Measurements from ENCODE around the gene PLA2G2A. TPM values are rescaled to one million over a fixed set of nuclear protein-coding genes. Genes with fewer than 3 reads are reported as not detected.
"Not testable (repeated sequence)": the region's sequence is repeated elsewhere in the genome, so short reads cannot be mapped to it uniquely, and the experiment has no call there.

Gene PLA2G2A
- total RNA-seq, 3 donors from 2014 or later (not counting 1 experiment from before 2014, with no cell fraction given), result not detected

DNA sequence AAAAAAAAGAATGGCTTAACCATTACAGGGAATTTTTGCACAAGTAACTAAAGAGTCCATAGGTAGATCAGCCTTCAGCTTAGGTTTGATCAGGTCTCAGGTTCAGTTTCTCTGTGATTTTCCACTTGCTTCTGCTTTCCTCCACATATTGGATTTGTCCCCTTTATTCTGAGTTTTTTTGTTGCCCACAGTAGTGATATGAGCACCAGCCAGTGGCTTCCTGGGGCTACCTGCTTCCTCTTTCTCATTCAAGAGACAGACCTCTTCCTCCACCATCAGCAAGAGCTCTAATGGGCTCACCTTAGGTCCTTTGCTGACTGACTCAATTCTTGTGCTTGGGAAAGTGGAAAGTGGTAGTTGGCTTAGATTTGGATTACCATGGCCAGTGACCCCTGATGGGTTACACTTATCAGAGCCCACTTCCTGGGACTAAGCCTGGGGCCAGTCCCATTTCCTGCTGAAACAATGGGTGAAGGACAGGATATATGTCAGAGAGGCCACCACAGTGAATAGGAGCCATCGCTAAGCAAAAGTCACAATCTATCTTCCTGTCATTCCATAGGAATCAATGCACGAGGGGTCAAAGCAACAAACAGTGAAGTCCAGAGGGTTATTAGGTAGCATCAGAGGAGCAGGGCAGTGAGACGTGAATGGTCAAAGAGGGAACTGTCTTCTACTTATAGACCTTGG is 43.2 kb downstream of the PLA2G2A start:
- Histone ChIP-seq H3K27ac (ENCODE audit: low read length) (no peak overlapping the region), H3K4me1 (ENCODE audit: control insufficient read depth, insufficient read depth, low read length) (no peaks in the 10 kb centered on the region), H3K27me3 (ENCODE audit: control insufficient read depth, insufficient read depth, low read length) (no peaks in the 10 kb centered on the region), H3K9me3 (ENCODE audit: control insufficient read depth, insufficient read depth, low read length) (peaks cover 17% of the 10 kb centered on the region), H3K4me3 (ENCODE audit: low read length) (no peak overlapping the region), H3K36me3 (ENCODE audit: control insufficient read depth, insufficient read depth, low read length) (no peaks in the 10 kb centered on the region)
- Mint-ChIP-seq H3K4me1 (peaks cover 0 to 4% of the 10 kb centered on the region in 2 donors), H3K27ac (no peak overlapping the region), H3K27me3 (ENCODE audit: low read depth in 2 of 2) (peaks cover 5 to 8% of the 10 kb centered on the region in 2 donors), H3K9me3 (peaks cover 4 to 8% of the 10 kb centered on the region in 2 donors), H3K4me3 (no peak overlapping the region), H3K36me3 (no peaks in the 10 kb centered on the region)
- ATAC-seq (no peak), DNase-seq (no peak)
- intact Hi-C loops (cut with micrococcal nuclease), result no loop called here
- TF ChIP-seq, protein P1, sequence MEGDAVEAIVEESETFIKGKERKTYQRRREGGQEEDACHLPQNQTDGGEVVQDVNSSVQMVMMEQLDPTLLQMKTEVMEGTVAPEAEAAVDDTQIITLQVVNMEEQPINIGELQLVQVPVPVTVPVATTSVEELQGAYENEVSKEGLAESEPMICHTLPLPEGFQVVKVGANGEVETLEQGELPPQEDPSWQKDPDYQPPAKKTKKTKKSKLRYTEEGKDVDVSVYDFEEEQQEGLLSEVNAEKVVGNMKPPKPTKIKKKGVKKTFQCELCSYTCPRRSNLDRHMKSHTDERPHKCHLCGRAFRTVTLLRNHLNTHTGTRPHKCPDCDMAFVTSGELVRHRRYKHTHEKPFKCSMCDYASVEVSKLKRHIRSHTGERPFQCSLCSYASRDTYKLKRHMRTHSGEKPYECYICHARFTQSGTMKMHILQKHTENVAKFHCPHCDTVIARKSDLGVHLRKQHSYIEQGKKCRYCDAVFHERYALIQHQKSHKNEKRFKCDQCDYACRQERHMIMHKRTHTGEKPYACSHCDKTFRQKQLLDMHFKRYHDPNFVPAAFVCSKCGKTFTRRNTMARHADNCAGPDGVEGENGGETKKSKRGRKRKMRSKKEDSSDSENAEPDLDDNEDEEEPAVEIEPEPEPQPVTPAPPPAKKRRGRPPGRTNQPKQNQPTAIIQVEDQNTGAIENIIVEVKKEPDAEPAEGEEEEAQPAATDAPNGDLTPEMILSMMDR (IDR thresholded peaks at IDR 0.05), result no peak
- 77% methylated on average over 3 of the region's 3 CpGs for WGBS (ENCODE audit: insufficient coverage)

DNA sequence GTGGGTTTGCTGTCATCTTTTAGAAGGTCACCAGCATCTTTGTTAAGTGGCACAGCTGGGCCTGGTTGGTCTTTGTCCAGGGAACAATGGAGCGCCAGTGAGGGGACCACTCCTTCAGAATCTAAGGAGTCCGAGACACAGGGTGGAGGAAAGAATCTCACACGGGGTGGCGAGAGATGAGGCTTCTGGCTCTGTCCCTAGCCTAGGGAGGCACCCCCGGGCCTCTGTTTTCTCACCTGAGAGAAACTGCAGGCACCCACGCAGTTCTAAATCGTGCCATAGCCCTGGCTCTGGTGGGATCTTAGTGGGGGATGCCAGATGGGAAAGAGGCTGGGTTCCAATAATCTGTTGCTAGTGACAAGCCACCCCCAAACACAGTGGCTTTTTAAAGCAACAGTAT is 45.1 kb downstream of the PLA2G2A start:
- intact Hi-C loops (cut with micrococcal nuclease), result no loop called here
- H3K4me1 ChIP-seq (ENCODE audit: control insufficient read depth, insufficient read depth, low read length), result no peaks in the 10 kb centered on the region
- no peak overlapping the region for H3K27ac Mint-ChIP-seq
- peaks cover 4 to 8% of the 10 kb centered on the region in 2 donors for H3K9me3 Mint-ChIP-seq
- DNase-seq, result no peak
- H3K27me3 ChIP-seq (ENCODE audit: control insufficient read depth, insufficient read depth, low read length), result no peaks in the 10 kb centered on the region
- H3K27me3 Mint-ChIP-seq (ENCODE audit: low read depth in 2 of 2), result peaks cover 0 to 8% of the 10 kb centered on the region in 2 donors
- no peaks in the 10 kb centered on the region for H3K36me3 Mint-ChIP-seq
- H3K36me3 ChIP-seq (ENCODE audit: control insufficient read depth, insufficient read depth, low read length), result no peaks in the 10 kb centered on the region
- H3K4me3 ChIP-seq (ENCODE audit: low read length), result no peak overlapping the region
- H3K9me3 ChIP-seq (ENCODE audit: control insufficient read depth, insufficient read depth, low read length), result peaks cover 19% of the 10 kb centered on the region
- ATAC-seq, result no peak
- TF ChIP-seq, protein P1 (IDR thresholded peaks at IDR 0.05), result no peak
- H3K4me1 Mint-ChIP-seq, result peaks cover 0 to 4% of the 10 kb centered on the region in 2 donors
- no peak overlapping the region for H3K27ac ChIP-seq (ENCODE audit: low read length)
- no peak overlapping the region for H3K4me3 Mint-ChIP-seq
- WGBS (ENCODE audit: insufficient coverage), result 91% methylated on average over 7 of the region's 7 CpGs

DNA sequence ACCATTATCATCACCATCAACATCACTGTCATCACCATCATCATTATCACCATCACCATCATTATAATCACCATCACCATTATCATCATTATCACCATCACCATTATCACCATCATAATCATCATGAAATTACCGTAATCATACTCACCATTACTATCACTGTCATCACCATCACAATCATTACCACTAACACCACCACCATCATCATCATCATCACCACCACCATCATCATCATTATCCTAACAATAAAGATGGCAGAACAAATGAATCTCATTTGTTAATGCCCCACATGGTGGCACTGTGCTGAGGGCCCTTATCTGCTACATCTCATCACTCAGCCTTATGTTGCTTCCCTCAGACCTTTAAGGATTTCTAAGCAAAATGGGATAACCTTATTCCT is 46.6 kb downstream of the PLA2G2A start:
- no peak for ATAC-seq
- DNase-seq, result no peak
- Mint-ChIP-seq H3K4me1 (peaks cover 0 to 4% of the 10 kb centered on the region in 2 donors), H3K27me3 (ENCODE audit: low read depth in 2 of 2) (peaks cover 0 to 8% of the 10 kb centered on the region in 2 donors), H3K27ac (no peak overlapping the region), H3K4me3 (no peak overlapping the region), H3K36me3 (no peaks in the 10 kb centered on the region), H3K9me3 (peaks cover 4 to 8% of the 10 kb centered on the region in 2 donors)
- TF ChIP-seq, protein P1 (IDR thresholded peaks at IDR 0.05), result no peak
- no peak overlapping the region for H3K27ac ChIP-seq (ENCODE audit: low read length)
- H3K9me3 ChIP-seq (ENCODE audit: control insufficient read depth, insufficient read depth, low read length), result peaks cover 19% of the 10 kb centered on the region
- no peaks in the 10 kb centered on the region for H3K4me1 ChIP-seq (ENCODE audit: control insufficient read depth, insufficient read depth, low read length)
- H3K4me3 ChIP-seq (ENCODE audit: low read length), result no peak overlapping the region
- no peaks in the 10 kb centered on the region for H3K27me3 ChIP-seq (ENCODE audit: control insufficient read depth, insufficient read depth, low read length)
- intact Hi-C loops (cut with micrococcal nuclease), result no loop called here
- no peaks in the 10 kb centered on the region for H3K36me3 ChIP-seq (ENCODE audit: control insufficient read depth, insufficient read depth, low read length)
- 42% methylated on average over 1 of the region's 1 CpG for WGBS (ENCODE audit: insufficient coverage)

DNA sequence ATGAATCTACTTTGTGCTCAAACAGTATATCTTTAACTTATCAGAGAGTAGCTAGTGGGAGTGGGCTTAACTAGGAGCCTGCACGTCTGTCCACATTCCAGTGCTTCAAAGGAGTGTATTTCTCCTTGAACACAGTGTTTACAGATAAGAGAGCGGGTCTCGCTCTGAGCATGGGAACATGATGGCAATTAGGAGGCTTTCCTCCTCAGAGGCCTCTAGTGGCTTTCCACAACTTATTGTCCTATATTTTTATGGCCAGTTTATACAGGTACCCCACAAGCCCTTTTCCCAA is 52.3 kb downstream of the PLA2G2A start:
- H3K36me3 Mint-ChIP-seq; H3K4me3 ChIP-seq (ENCODE audit: low read length); H3K27me3 ChIP-seq (ENCODE audit: control insufficient read depth, insufficient read depth, low read length); DNase-seq; H3K36me3 ChIP-seq (ENCODE audit: control insufficient read depth, insufficient read depth, low read length); H3K9me3 Mint-ChIP-seq; H3K4me1 ChIP-seq (ENCODE audit: control insufficient read depth, insufficient read depth, low read length); H3K27ac ChIP-seq (ENCODE audit: low read length); H3K27me3 Mint-ChIP-seq (ENCODE audit: low read depth in 2 of 2); H3K27ac Mint-ChIP-seq; H3K4me3 Mint-ChIP-seq; H3K4me1 Mint-ChIP-seq; ATAC-seq; intact Hi-C loops (cut with micrococcal nuclease): not testable (repeated sequence)
- WGBS (ENCODE audit: insufficient coverage), result 90% methylated on average over 3 of the region's 3 CpGs
- H3K9me3 ChIP-seq (ENCODE audit: control insufficient read depth, insufficient read depth, low read length), result peaks cover 11% of the 10 kb centered on the region

All from natural killer cell (primary cell).